ENCODE data around the gene KIF22.
"Not testable (repeated sequence)": the region's sequence is repeated elsewhere in the genome, so short reads cannot be mapped to it uniquely, and the experiment has no call there.

Gene KIF22

DNA sequence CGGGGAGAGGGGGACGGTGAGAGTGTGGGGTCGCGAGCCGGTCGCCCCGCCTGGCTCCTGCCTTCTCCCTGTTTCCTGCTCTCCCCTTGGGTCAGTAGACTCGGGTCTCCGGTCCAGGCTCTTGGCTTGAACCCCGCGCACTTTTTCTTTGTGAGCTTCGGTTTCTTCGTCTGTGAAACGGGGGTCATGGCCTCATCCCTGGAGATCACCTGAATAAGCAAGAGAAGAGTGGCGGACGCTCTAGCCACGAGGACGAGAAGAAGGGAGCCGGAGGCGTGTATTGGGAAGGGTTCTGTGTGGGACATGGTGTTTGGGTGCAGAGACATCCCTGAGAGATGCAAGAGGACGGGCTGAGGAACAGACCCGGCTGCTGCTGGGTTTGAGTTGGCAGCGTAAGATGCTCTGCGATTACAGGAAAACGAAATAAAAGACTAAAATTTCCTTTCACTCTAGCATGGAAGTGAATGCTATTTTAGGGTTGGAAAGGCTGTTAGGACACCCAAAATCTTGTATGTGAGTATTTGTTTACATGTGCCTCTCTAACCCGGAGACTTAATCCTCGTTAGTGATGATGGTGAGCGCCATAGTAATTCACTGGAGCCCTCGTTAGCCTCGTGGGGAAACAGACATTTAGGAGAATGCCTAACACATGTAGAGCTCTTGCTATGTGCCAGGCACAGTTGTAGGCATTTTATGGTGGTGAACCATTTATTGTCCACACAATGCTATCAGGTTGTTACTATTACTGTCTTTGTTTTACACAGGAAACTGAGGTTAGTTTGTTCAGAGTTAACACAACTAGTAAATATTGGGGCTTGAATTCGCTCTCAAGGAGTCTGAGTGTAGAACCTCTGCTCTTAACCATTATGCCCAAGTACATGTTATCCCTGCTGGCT is 646 bp downstream of the KIF22 start:
- peaks cover 8% of the 10 kb centered on the region; the same call in 1 of the 2 replicates for H3K36me3 ChIP-seq (replicated peaks; ENCODE audit: insufficient read depth, low read length)
- peak overlapping the region; percentile 75 for H3K4me2 ChIP-seq (ENCODE audit: low read depth, low read length)
- H3K27ac ChIP-seq (ENCODE audit: low read length) = peak overlapping the region; percentile 19; the same call in 1 of the 2 replicates
- TF ChIP-seq, protein P1, sequence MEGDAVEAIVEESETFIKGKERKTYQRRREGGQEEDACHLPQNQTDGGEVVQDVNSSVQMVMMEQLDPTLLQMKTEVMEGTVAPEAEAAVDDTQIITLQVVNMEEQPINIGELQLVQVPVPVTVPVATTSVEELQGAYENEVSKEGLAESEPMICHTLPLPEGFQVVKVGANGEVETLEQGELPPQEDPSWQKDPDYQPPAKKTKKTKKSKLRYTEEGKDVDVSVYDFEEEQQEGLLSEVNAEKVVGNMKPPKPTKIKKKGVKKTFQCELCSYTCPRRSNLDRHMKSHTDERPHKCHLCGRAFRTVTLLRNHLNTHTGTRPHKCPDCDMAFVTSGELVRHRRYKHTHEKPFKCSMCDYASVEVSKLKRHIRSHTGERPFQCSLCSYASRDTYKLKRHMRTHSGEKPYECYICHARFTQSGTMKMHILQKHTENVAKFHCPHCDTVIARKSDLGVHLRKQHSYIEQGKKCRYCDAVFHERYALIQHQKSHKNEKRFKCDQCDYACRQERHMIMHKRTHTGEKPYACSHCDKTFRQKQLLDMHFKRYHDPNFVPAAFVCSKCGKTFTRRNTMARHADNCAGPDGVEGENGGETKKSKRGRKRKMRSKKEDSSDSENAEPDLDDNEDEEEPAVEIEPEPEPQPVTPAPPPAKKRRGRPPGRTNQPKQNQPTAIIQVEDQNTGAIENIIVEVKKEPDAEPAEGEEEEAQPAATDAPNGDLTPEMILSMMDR (IDR thresholded peaks at IDR 0.05; ENCODE audit: low read length) = no peak
- no peak for TF ChIP-seq EZH2 (optimal IDR thresholded peaks at IDR 0.05; ENCODE audit: low read depth, low read length)
- no peak for TF ChIP-seq EZH2phosphoT487 (IDR thresholded peaks at IDR 0.05; ENCODE audit: low read length)
- H3K79me2 ChIP-seq (ENCODE audit: low read length) = peaks cover 59% of the 10 kb centered on the region
- H4K20me1 ChIP-seq (ENCODE audit: insufficient read depth, low read length) = no peaks in the 10 kb centered on the region
- H3K9me3 ChIP-seq (replicated peaks; ENCODE audit: insufficient read depth, low read length) = no peaks in the 10 kb centered on the region
- H3K9ac ChIP-seq (ENCODE audit: low read length) = peak overlapping the region; percentile 82
- no peaks in the 10 kb centered on the region for H3K9me2 ChIP-seq (replicated peaks; ENCODE audit: insufficient read depth, low read length)
- H3F3A ChIP-seq (ENCODE audit: insufficient read depth, low read length) = peaks cover 5% of the 10 kb centered on the region
- peaks cover 19% of the 10 kb centered on the region for H3K4me1 ChIP-seq (ENCODE audit: low read length)
- H3K27me3 ChIP-seq (replicated peaks; ENCODE audit: insufficient read depth, low read length) = no peaks in the 10 kb centered on the region
- DNase-seq = no peak
- peak overlapping the region; percentile 85 for H2AFZ ChIP-seq (ENCODE audit: low read length)
- H3K4me3 ChIP-seq (ENCODE audit: low read length) = peak overlapping the region; percentile 74

DNA sequence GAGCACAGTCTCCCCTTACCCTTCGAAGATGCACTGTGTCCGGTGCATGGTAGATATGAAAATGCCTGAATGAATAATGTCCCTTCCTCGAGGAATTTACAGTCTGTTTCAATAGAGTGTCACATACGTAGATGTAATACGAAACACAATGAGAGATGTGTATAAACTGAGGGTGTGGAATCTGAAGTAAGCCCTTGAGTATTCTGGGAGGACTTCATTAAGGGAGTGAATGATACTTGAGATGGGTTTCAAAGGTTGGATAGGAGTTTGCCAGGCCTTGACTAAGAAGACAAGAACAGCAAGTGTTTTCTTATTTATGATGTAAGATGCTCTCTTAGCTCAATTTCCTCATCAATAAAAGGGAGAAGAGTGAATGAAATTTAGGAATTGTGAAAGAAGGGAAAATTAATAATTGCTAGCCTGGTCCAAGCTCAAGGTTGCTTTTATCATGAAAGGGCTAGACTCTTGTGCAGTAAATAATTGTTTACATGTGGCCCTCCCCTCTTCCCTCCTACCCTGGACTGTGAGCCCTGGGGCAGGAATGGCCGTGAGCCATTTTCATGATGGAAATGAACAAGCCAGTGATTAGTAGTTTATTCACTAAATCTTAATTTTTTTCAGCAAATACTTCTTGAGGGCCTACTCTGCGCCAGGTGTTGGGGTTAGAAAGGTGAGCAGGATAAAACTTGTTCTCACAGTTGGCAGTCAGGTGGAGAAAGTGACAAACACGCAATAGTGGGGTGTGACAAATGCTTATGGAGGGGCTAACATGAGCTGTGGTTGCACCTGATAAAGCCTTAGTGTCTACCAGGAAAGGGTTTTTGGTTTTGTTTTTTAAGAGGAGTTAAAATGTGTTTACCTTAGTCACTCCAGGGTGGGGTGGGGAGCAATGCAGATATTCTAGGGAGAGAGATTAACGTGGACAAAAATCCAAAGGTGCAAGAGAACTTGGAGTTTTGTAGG is 1.6 kb downstream of the KIF22 start:
- H2AFZ ChIP-seq (ENCODE audit: low read length) = no peak overlapping the region

DNA sequence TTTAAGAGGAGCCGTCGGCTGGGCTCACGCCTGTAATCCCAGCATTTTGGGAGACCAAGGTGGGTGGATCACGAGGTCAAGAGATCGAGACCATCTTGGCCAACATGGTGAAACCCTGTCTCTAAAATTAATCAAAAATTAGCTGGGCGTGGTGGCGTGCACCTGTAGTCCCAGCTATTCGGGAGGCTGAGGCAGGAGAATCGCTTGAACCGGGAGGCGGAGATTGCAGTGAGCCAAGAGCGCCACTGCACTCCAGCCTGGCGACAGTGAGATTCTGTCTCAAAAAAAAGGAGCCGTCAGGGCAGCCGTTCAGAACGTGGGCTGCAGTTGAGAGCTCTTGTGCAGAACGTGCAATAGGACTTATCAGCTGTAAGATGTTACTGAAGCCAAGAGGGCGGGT is 2.6 kb downstream of the KIF22 start:
- H3K9me3 ChIP-seq (replicated peaks; ENCODE audit: insufficient read depth, low read length); H3K4me3 ChIP-seq (ENCODE audit: low read length); DNase-seq; H3K27ac ChIP-seq (ENCODE audit: low read length); H4K20me1 ChIP-seq (ENCODE audit: insufficient read depth, low read length); H3F3A ChIP-seq (ENCODE audit: insufficient read depth, low read length); H3K9ac ChIP-seq (ENCODE audit: low read length); H2AFZ ChIP-seq (ENCODE audit: low read length); H3K9me2 ChIP-seq (replicated peaks; ENCODE audit: insufficient read depth, low read length); H3K4me2 ChIP-seq (ENCODE audit: low read depth, low read length); H3K27me3 ChIP-seq (replicated peaks; ENCODE audit: insufficient read depth, low read length): not testable (repeated sequence)
- peaks cover 19% of the 10 kb centered on the region for H3K4me1 ChIP-seq (ENCODE audit: low read length)
- peaks cover 79% of the 10 kb centered on the region for H3K79me2 ChIP-seq (ENCODE audit: low read length)
- H3K36me3 ChIP-seq (replicated peaks; ENCODE audit: insufficient read depth, low read length) = peaks cover 18% of the 10 kb centered on the region; the same call in 1 of the 2 replicates

More for the DNA sequence above, 1.6 kb downstream of the KIF22 start:
- H3K4me2 ChIP-seq (ENCODE audit: low read depth, low read length) = peak overlapping the region; percentile 75
- H3K9me2 ChIP-seq (replicated peaks; ENCODE audit: insufficient read depth, low read length) = no peaks in the 10 kb centered on the region
- H3K4me3 ChIP-seq (ENCODE audit: low read length) = peak overlapping the region; percentile 74
- no peaks in the 10 kb centered on the region for H3K27me3 ChIP-seq (replicated peaks; ENCODE audit: insufficient read depth, low read length)
- no peak overlapping the region for H3K27ac ChIP-seq (ENCODE audit: low read length)
- peaks cover 12% of the 10 kb centered on the region; the same call in 1 of the 2 replicates for H3K36me3 ChIP-seq (replicated peaks; ENCODE audit: insufficient read depth, low read length)
- peaks cover 69% of the 10 kb centered on the region for H3K79me2 ChIP-seq (ENCODE audit: low read length)
- H3K9ac ChIP-seq (ENCODE audit: low read length) = peak overlapping the region; percentile 82; the same call in 1 of the 2 replicates
- TF ChIP-seq, protein P1 (IDR thresholded peaks at IDR 0.05; ENCODE audit: low read length) = no peak
- TF ChIP-seq EZH2phosphoT487 (IDR thresholded peaks at IDR 0.05; ENCODE audit: low read length) (no peak), EZH2 (optimal IDR thresholded peaks at IDR 0.05; ENCODE audit: low read depth, low read length) (no peak)
- DNase-seq = no peak
- no peaks in the 10 kb centered on the region for H4K20me1 ChIP-seq (ENCODE audit: insufficient read depth, low read length)
- no peaks in the 10 kb centered on the region for H3K9me3 ChIP-seq (replicated peaks; ENCODE audit: insufficient read depth, low read length)
- H3F3A ChIP-seq (ENCODE audit: insufficient read depth, low read length) = peaks cover 5% of the 10 kb centered on the region
- H3K4me1 ChIP-seq (ENCODE audit: low read length) = peaks cover 19% of the 10 kb centered on the region

All from MM.1S (cell line).